ENCODE measurements around the gene EFCAB8.

EFCAB8 gene

GRCh38 chr20:32909896-32910571 is 51.3 kb downstream of the EFCAB8 start:
- DNase-seq (ENCODE audit: low read depth in 2 of 2, low spot score in 1 of 2), result no peak

- no peak for DNase-seq (ENCODE audit: low read depth in 2 of 2, low spot score in 1 of 2)
Observed at GRCh38 chr20:32911355-32911754, 52.6 kb downstream of the EFCAB8 start.

DNA sequence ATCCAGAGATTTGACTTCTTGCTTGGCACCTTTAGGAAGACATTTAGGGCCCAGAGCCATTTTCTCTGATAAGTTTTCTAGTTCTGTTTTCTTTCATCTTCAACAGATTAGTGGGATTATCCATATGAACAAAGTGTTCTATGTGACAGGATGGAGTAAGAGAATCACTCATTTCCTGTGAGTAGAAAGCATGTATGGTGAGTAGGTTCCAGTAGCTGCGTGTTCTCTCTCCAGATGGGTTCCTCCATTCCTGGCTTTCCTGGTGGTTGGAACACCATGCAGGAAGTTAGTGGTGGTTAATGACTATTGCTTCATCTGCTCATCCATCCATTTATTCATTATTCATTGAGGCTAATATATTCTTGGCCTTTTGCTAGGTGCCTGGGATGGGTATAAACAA is 54.0 kb downstream of the EFCAB8 start:
- no peak for DNase-seq (ENCODE audit: low read depth in 2 of 2, low spot score in 1 of 2)

DNA sequence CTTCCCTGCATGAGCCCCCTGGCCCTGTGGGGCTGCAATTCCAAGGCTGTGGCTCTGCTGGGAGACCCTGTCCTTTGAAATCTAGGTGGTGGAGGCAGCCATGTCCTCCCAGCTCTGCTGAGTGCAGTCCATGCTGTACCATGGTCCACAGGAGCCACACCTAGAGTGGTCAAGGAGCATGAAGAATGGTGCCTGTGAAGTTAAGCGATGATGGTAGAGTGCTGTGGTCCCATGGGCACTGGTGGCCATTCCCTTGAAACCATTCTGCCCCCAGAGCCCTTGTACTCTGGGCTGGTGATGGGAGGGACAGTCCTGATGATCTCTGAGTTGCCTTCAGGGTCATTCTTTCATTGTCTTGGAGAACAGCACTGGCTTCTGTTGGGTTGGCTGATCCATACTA is 55.3 kb downstream of the EFCAB8 start:
- no peak for DNase-seq (ENCODE audit: low read depth in 2 of 2, low spot score in 1 of 2)

DNA sequence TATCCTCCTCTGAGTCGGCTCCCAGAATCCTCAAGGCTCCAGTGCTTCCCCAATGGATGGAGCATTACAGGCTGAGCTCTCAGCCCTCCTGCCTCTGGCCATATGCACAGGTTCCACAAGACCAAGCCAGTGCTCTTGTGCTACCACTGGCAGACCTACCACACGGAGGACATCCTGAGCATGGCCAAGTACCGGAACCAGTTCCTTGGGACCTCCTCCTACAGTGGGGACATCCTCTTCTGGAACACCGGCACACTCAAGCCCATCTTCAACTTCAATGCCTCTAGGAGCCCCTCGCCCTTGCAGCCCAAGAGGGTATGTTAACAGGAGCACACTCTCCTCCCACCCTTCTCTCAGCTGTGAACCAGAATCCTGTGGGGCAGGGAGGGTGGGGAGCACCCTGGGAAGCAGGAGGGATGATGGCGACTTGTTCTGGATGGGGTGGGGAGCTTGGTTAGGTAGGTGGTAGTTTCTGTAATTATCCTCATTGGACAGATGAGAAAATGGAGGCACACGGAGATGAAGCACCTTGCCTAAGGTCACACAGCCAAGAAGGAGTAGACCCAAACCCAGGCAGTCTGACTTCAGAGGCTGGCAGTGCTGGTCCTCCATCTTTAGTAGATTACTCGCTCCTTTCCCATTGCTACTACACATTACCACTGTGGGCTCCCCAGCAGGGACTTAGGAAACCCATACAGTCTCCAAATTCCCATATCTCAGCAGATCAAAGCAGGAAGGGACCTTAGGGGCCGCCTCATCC is 58.6 kb downstream of the EFCAB8 start:
- DNase-seq (ENCODE audit: low read depth in 2 of 2, low spot score in 1 of 2), result no peak

DNA sequence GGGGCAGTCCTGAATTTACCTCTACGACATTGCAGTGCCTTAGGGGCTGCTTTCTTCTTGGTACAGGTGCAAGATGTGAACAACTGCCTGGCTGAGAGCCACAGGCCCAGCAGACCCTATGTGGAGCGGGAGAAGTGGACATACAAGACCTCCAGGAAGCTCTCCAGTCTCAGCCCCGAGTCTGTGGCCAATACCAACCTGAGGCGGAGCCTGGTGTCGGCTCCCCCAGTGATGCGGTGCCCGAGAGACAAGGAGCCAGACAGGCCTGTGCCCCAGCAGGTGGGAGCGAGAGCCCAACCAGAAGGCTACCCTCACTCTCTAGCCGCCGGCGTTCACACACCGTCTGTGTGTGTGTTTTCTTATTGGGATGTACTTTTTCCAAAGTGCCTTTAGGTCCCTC is 59.6 kb downstream of the EFCAB8 start:
- no peak for DNase-seq (ENCODE audit: low read depth in 2 of 2, low spot score in 1 of 2)

GRCh38 chr20:32918751-32919150 is 60.0 kb downstream of the EFCAB8 start:
- no peak for DNase-seq (ENCODE audit: low read depth in 2 of 2, low spot score in 1 of 2)

GRCh38 chr20:32920066-32920465 is 61.3 kb downstream of the EFCAB8 start:
- no peak for DNase-seq (ENCODE audit: low read depth in 2 of 2, low spot score in 1 of 2)

DNA sequence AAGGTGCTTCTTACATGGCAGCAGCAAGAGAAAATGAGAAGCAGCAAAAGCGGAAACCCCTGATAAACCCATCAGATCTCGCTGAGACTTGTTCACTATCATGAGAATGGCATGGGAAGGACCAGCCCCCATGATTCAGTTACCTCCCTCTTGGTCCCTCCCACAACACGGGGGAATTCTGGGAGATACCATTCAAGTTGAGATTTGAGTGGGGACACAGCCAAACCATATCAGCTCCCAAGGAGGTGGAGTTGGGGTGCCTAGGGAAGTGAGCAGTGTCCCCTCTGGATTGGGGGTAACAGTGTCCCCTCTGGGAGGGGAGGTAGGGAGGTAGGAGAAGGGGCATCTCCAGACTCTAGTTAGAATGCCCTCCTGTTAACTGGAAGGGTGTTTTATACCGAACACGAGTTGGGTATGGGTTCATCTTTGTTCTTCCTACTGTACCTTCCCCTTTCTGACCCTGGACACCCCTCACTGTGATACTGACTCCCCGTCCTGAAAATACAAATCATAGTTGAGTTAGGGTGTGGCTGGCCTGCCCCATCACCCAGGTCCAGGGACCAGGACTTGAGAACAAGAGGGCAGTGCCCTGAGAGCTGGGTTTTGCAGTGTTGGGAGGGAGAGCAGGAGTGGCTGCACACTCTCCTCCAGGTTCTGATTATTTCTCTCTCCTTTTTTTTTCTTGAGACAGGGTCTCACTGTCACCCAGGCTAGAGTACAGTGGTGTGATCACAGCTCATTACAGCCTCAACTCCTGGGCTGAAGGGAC is 62.0 kb downstream of the EFCAB8 start:
- DNase-seq (ENCODE audit: low read depth in 2 of 2, low spot score in 1 of 2), result no peak

- DNase-seq (ENCODE audit: low read depth in 2 of 2, low spot score in 1 of 2), result no peak
Observed at GRCh38 chr20:32922466-32922865, 63.7 kb downstream of the EFCAB8 start.

GRCh38 chr20:32924781-32925180 is 66.1 kb downstream of the EFCAB8 start:
- no peak for DNase-seq (ENCODE audit: low read depth in 2 of 2, low spot score in 1 of 2)

DNA sequence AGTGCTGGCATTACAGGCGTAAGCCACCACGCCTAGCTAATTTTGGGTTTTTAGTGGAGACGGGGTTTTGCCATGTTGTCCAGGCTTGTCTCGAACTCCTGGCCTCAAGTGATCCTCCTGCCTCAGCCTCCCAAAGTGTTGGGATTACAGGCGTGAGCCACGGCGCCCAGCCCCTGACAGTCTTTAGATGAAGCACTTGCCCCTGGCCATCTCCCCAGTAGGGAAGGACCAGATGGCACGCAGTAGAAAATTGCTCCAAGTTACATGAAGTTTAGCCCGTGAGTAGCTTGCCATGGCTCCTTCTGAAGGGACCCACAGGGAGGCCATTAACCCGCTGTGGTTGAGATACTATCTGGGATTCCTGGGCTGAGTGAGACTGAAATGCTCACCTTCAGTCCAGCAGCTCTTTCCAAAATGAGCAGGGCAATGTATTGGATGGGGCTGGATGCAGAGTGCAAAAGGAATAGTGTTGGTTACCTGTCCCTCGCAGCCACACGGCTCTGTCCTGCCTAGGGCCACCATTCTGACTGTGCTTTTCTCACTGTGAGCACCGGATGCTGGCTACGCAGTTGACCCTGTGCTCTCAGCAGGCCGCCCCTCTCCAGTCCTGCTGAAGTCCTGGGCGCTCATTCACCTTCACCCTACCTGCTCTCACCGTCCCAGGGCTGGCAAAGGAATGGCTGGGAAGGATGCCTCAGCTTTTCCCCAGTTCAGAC is 66.9 kb downstream of the EFCAB8 start:
- DNase-seq (ENCODE audit: low read depth in 2 of 2, low spot score in 1 of 2), result no peak

GRCh38 chr20:32929162-32929561 is 70.4 kb downstream of the EFCAB8 start:
- DNase-seq (ENCODE audit: low read depth in 2 of 2, low spot score in 1 of 2), result no peak

DNA sequence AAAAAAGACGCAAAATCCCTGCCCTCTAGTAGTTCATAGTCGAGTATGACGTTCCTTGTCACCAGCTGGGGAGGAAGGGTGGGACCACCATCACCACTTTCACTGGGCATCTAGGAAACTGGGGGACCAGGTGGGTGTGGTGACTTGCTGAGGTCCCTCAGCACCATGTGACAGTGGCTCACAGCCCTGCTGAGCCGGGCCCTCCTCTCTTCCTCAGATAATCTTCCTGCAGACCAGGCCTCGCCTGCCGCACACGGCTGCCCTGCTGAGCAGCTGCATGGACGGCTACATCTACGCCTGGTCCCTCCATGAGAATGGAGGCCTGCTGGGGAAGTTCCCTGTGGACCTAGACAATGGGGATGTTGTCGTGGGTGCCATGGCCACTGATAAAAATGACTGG is 71.5 kb downstream of the EFCAB8 start:
- DNase-seq (ENCODE audit: low read depth in 2 of 2, low spot score in 1 of 2), result no peak

DNA sequence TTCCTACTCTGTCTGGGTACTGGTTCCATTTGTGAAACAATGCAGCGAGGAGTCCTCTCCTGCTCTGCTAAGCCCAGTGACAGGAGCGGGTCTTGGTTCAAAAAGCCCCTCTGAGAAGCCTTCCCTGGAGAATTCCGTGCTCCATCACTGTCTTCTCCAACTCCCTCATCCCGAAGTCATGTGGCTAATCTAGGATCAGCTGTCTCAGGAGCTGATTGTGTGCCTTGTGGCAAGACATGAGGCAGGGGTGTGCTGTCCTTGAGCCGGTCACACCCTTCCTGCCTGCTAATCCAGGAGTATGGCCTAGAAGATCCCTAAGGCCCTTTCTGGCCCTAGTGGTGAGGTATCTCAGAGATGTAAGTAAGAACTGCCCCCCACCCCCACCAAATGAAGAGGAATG is 72.0 kb downstream of the EFCAB8 start:
- DNase-seq (ENCODE audit: low read depth in 2 of 2, low spot score in 1 of 2), result no peak

DNA sequence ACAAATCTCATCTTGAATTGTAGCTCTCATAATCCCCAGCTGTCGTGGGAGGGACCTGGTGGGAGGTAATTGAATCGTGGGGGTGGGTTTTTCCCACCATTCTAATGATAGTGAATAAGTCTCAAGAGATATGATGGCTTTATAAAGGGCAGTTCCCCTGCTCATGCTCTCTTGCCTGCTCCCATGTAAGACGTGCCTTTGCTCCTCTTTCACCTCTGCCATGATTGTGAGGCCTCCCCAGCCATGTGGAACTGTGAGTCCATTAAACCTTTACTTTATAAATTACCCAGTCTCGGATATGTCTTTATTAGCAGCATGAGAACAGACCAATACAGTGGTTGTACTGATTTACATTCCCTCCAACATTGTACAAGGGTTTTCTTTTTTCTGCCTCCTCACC is 75.9 kb downstream of the EFCAB8 start:
- DNase-seq (ENCODE audit: low read depth in 2 of 2, low spot score in 1 of 2), result no peak

GRCh38 chr20:32941155-32941885 is 82.6 kb downstream of the EFCAB8 start:
- DNase-seq (ENCODE audit: low read depth in 2 of 2, low spot score in 1 of 2), result no peak

GRCh38 chr20:32943490-32944052 is 84.8 kb downstream of the EFCAB8 start:
- no peak for DNase-seq (ENCODE audit: low read depth in 2 of 2, low spot score in 1 of 2)

GRCh38 chr20:32945710-32946221 is 87.0 kb downstream of the EFCAB8 start:
- no peak for DNase-seq (ENCODE audit: low read depth in 2 of 2, low spot score in 1 of 2)

DNA sequence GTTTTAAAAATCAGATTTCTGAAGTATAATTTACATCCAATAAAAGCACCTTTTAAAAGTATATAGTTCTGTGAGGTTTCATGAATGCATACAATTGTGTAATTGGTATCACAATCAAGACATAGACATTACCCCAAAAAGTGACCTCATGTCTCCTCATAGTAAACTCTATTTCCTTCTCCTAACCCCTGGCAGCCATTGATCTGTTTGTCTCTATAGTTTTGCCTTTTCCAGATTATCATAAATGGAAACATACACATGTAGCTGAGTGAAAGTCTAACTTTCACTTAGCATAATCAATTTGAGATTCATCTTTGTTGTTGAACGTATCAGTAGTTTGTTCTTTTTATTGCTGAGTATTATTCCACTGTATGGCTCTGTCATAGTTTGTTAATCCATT is 87.9 kb downstream of the EFCAB8 start:
- DNase-seq (ENCODE audit: low read depth in 2 of 2, low spot score in 1 of 2), result no peak

Measured in stimulated activated CD8-positive, alpha-beta memory T cell treated with anti-CD3 and anti-CD28 coated beads, Interleukin-4, amount 100 ng/mL, for 1 hour (primary cell).